ENCODE data around the gene FUOM. TPM values are rescaled to one million over a fixed set of nuclear protein-coding genes. Genes with fewer than 3 reads are reported as not detected.

The FUOM gene
- polyA plus RNA-seq, 1 of the 3 experiments (the other 2 are of a cell fraction), result 32.5 TPM

GRCh38 chr10:133361773-133362441, 4.1 kb upstream of the FUOM start:
- H3K36me3 ChIP-seq (replicated peaks in 1 of 2; ENCODE audit: control insufficient read depth in 1 of 2, insufficient read depth in 2 of 2, low read length in 1 of 2), result peaks cover 10 to 39% of the 10 kb centered on the region in 2 experiments
- H3K4me2 ChIP-seq, result no peak overlapping the region
- WGBS (ENCODE audit: low lambda C conversion rate), result 86% methylated on average over 18 of the region's 18 CpGs
- DNase-seq, result no peak
- POLR2A ChIA-PET, result interaction anchor here (0.7 to 1.4 kb wide), 5 partner anchors 8 to 34 kb away, joined by 3 to 6 read pairs (median 4); partner anchors contain the start of genes ECHS1 and PRAP1
- no peaks in the 10 kb centered on the region for H3K79me2 ChIP-seq (ENCODE audit: insufficient read depth)
- no peak overlapping the region for H3K27ac ChIP-seq (ENCODE audit: low read depth in 2 of 2, low read length in 1 of 2)
- no peak overlapping the region for H3K9ac ChIP-seq
- CTCF ChIA-PET, result interaction anchor here (0.9 to 9.1 kb wide), 4 partner anchors 16 to 47 kb away, joined by 3 to 73 read pairs (median 6); partner anchors contain the start of gene PAOX
- TF ChIP-seq RCOR1 (IDR thresholded peaks at IDR 0.05; ENCODE audit: low read length), result no peak
- TF ChIP-seq USF2 (IDR thresholded peaks at IDR 0.05; ENCODE audit: borderline replicate concordance, low read depth, low read length), result no peak
- no peak for TF ChIP-seq USF1 (IDR thresholded peaks at IDR 0.05; ENCODE audit: borderline replicate concordance, low read depth)
- TF ChIP-seq TEAD4 (IDR thresholded peaks at IDR 0.05; ENCODE audit: borderline replicate concordance, insufficient read depth), result no peak
- TF ChIP-seq GATA2 (CRISPR knock-in tag; IDR thresholded peaks at IDR 0.05), result no peak
- no peak for TF ChIP-seq GABPA (IDR thresholded peaks at IDR 0.05; ENCODE audit: low read depth)
- TF ChIP-seq POLR2AphosphoS5 (IDR thresholded peaks at IDR 0.05; ENCODE audit: low read depth, low read length), result no peak
- no peak for TF ChIP-seq EP300 (IDR thresholded peaks at IDR 0.05; ENCODE audit: borderline replicate concordance in 1 of 2, low read depth in 1 of 2, low read length in 1 of 2)
- no peak for TF ChIP-seq FOXM1 (IDR thresholded peaks at IDR 0.05; ENCODE audit: low read depth)
- no peak for TF ChIP-seq REST (IDR thresholded peaks at IDR 0.05; ENCODE audit: low read depth, low read length)
- no peak for TF ChIP-seq FOXJ3 (CRISPR knock-in tag; IDR thresholded peaks at IDR 0.05)
- no peak for TF ChIP-seq MAX (IDR thresholded peaks at IDR 0.05; ENCODE audit: low read depth)
- no peak for TF ChIP-seq RFX5 (IDR thresholded peaks at IDR 0.05; ENCODE audit: low read length)
- H3F3A ChIP-seq (replicated peaks; ENCODE audit: insufficient read depth), result no peaks in the 10 kb centered on the region
- no peak overlapping the region for H3K4me3 ChIP-seq (ENCODE audit: low read depth in 2 of 2, low read length in 1 of 2)
- no peaks in the 10 kb centered on the region for H3K9me2 ChIP-seq
- no peaks in the 10 kb centered on the region for H3K27me3 ChIP-seq (ENCODE audit: insufficient read depth)
- no peaks in the 10 kb centered on the region for H3K9me3 ChIP-seq
- H4K20me1 ChIP-seq (ENCODE audit: insufficient read depth), result no peaks in the 10 kb centered on the region
- peaks cover 0 to 27% of the 10 kb centered on the region in 2 experiments; a peak in 1 of 4 replicates for H3K4me1 ChIP-seq (ENCODE audit: control insufficient read depth in 1 of 2, insufficient read depth in 2 of 2, low read depth in 1 of 2, low read length in 1 of 2)
- no peak overlapping the region for H2AFZ ChIP-seq (ENCODE audit: low read depth)

All from SK-N-SH (cell line).